ENCODE results near the gene ARAP1.

DNA sequence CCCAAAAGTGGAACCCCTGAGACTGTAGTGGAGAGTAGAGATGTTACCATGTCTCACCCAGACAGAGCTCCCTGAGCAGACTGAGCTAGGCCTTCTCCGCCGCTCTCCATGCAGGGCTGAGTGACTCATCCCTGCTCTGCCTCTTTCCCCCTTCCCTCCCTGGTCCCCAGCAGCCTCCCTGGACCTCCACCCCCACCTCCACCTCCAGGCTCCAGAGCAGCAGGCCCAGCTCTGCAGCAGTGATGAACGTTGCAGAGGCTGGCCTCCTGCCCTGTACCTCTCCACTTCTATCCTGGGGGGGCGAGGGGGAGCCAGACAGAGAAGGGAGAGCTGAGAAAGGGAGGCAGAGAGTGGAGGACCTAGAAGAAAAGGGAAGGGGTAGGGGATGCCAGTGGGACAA lies 19.3 kb upstream of the ARAP1 start:
- TF ChIP-seq, protein P1, sequence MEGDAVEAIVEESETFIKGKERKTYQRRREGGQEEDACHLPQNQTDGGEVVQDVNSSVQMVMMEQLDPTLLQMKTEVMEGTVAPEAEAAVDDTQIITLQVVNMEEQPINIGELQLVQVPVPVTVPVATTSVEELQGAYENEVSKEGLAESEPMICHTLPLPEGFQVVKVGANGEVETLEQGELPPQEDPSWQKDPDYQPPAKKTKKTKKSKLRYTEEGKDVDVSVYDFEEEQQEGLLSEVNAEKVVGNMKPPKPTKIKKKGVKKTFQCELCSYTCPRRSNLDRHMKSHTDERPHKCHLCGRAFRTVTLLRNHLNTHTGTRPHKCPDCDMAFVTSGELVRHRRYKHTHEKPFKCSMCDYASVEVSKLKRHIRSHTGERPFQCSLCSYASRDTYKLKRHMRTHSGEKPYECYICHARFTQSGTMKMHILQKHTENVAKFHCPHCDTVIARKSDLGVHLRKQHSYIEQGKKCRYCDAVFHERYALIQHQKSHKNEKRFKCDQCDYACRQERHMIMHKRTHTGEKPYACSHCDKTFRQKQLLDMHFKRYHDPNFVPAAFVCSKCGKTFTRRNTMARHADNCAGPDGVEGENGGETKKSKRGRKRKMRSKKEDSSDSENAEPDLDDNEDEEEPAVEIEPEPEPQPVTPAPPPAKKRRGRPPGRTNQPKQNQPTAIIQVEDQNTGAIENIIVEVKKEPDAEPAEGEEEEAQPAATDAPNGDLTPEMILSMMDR (conservative IDR thresholded peaks at IDR 0.05 in 1 of 2, IDR thresholded peaks at IDR 0.05 in 1 of 2; ENCODE audit: extremely low read depth in 1 of 2, insufficient read depth in 1 of 2, low read depth in 1 of 2, low read length in 2 of 2): no peak
- no peak for TF ChIP-seq EZH2 (IDR thresholded peaks at IDR 0.05; ENCODE audit: borderline replicate concordance, low read length)
